SK-N-SH (cell line): ENCODE measurements around the gene GNG14. TPM values are rescaled to one million over a fixed set of nuclear protein-coding genes. Genes with fewer than 3 reads are reported as not detected.
A peak's percentile ranks its signal among the peaks of the same experiment; 100 is the strongest.

Experiments
- CTCF ChIA-PET: fragments of 300-600, 350-600 bp; formaldehyde crosslinking; extraction: SDS; loops from one replicate; lab custom pipeline; 2021; lab: Yijun Ruan, JAX
- POLR2A ChIA-PET: fragments of 350-600 bp; sonication (Branson Sonifier 250); formaldehyde crosslinking; extraction: SDS; loops from one replicate; lab custom pipeline; 2020; ENCODE audit warnings: antibody characterized with exemption, inconsistent platforms; lab: Yijun Ruan, JAX
- DNase-seq: peaks from one replicate; pipeline ENCODE4 v3.0.0; 2012
- H2AFZ ChIP-seq: fragments of 200-600 bp; sonication (generic); 2 replicates; pipeline ENCODE4 v1.8.1; 2016; ENCODE audit warnings: antibody characterized with exemption, mild to moderate bottlenecking, low read depth
- H3F3A ChIP-seq: fragments of 200-600 bp; sonication (generic); replicated peaks from 2 replicates; pipeline ENCODE3; 2016; ENCODE audit warnings: antibody characterized with exemption, mild to moderate bottlenecking; ENCODE audit not compliant: insufficient read depth
- H3K27ac ChIP-seq, 2 experiments: fragments of 200-500 bp in 1 of 2; fragments of 200-600 bp in 1 of 2; sonication (Bioruptor generic) in 1 of 2; sonication (generic), shearing (Covaris generic) in 1 of 2; 2 replicates each; pipeline versions ENCODE4 v1.5.1 to v1.6.1; 2014 to 2016; ENCODE audit warnings: low read depth in 2 of 2, inconsistent platforms in 1 of 2, low read length in 1 of 2, mild to moderate bottlenecking in 1 of 2, mixed read lengths in 1 of 2
- H3K27me3 ChIP-seq: fragments of 200-600 bp; sonication (generic), shearing (Covaris generic); 2 replicates; pipeline ENCODE4 v1.6.1; 2016; ENCODE audit warnings: mixed run types; ENCODE audit not compliant: insufficient read depth
- H3K36me3 ChIP-seq, 2 experiments: fragments of 200-500 bp in 1 of 2; fragments of 200-600 bp in 1 of 2; sonication (Bioruptor generic) in 1 of 2; sonication (generic) in 1 of 2; replicated peaks in 1 of 2; 2 replicates each; pipeline versions ENCODE3 to v1.5.1; 2014 to 2016; ENCODE audit warnings: low read length in 1 of 2, mild to moderate bottlenecking in 1 of 2; ENCODE audit not compliant: insufficient read depth in 2 of 2, control insufficient read depth in 1 of 2
- H3K4me1 ChIP-seq, 2 experiments: fragments of 200-500 bp in 1 of 2; fragments of 200-600 bp in 1 of 2; sonication (Bioruptor generic) in 1 of 2; sonication (generic), shearing (Covaris generic) in 1 of 2; 2 replicates each; pipeline versions ENCODE4 v1.5.1 to v1.6.1; 2014 to 2016; ENCODE audit warnings: low read depth in 1 of 2, low read length in 1 of 2, mixed run types in 1 of 2; ENCODE audit not compliant: insufficient read depth in 2 of 2, control insufficient read depth in 1 of 2
- H3K4me2 ChIP-seq: fragments of 200-600 bp; sonication (generic), shearing (Covaris generic); 2 replicates; pipeline ENCODE4 v1.6.1; 2017; ENCODE audit warnings: mixed run types
- H3K4me3 ChIP-seq, 2 experiments: fragments of 200-500 bp in 1 of 2; fragments of 200-600 bp in 1 of 2; sonication (Bioruptor generic) in 1 of 2; sonication (generic), shearing (Covaris generic) in 1 of 2; 2 replicates each; pipeline versions ENCODE4 v1.5.1 to v1.8.1; 2014 to 2016; ENCODE audit warnings: low read depth in 2 of 2, inconsistent platforms in 1 of 2, low read length in 1 of 2, mild to moderate bottlenecking in 1 of 2, mixed read lengths in 1 of 2, moderate library complexity in 1 of 2
- H3K79me2 ChIP-seq: fragments of 200-600 bp; sonication (generic); 2 replicates; pipeline ENCODE4 v1.8.1; 2017; ENCODE audit warnings: mild to moderate bottlenecking; ENCODE audit not compliant: insufficient read depth
- H3K9ac ChIP-seq: fragments of 200-600 bp; sonication (generic); 2 replicates; pipeline ENCODE4 v1.6.1; 2017; ENCODE audit warnings: mixed run types
- H3K9me2 ChIP-seq: fragments of 200-600 bp; sonication (generic); 2 replicates; pipeline ENCODE4 v1.6.1; 2017; ENCODE audit warnings: mixed run types
- H3K9me3 ChIP-seq: fragments of 200-600 bp; sonication (generic); 2 replicates; pipeline ENCODE4 v1.6.1; 2017; ENCODE audit warnings: mixed run types, mild to moderate bottlenecking, moderate library complexity
- H4K20me1 ChIP-seq: fragments of 200-600 bp; sonication (generic); 2 replicates; pipeline ENCODE4 v1.6.1; 2017; ENCODE audit warnings: mild to moderate bottlenecking, mixed run types; ENCODE audit not compliant: insufficient read depth
- CTCF ChIP-seq: fragments of 200-600 bp; sonication (generic); IDR thresholded peaks from 2 replicates; pipeline ENCODE4 v1.6.1; 2017; ENCODE audit warnings: antibody characterized with exemption, mild to moderate bottlenecking, moderate library complexity
- EZH2phosphoT487 ChIP-seq: fragments of 200-600 bp; sonication (generic); IDR thresholded peaks from 2 replicates; pipeline ENCODE4 v1.6.1; 2017; ENCODE audit warnings: low read depth, mixed run types, mild to moderate bottlenecking, antibody characterized with exemption, moderate library complexity, borderline replicate concordance
- FOSL2 ChIP-seq: IDR thresholded peaks from 2 replicates; pipeline ENCODE4 v1.4.0; 2012; ENCODE audit warnings: low read depth, mild to moderate bottlenecking, moderate library complexity, borderline replicate concordance
- GABPA ChIP-seq: IDR thresholded peaks from 2 replicates; pipeline ENCODE4 v1.4.0; 2012; ENCODE audit warnings: low read depth, mild to moderate bottlenecking
- NRF1 ChIP-seq: IDR thresholded peaks from 2 replicates; pipeline ENCODE4 v1.6.1; 2012; ENCODE audit warnings: low read depth, mild to moderate bottlenecking, low read length
- POLR2AphosphoS5 ChIP-seq: IDR thresholded peaks from 2 replicates; pipeline ENCODE4 v1.6.1; 2012; ENCODE audit warnings: low read depth, low read length
- RAD21 ChIP-seq: IDR thresholded peaks from 2 replicates; pipeline ENCODE4 v1.6.1; 2012; ENCODE audit warnings: mild to moderate bottlenecking, low read length
- REST ChIP-seq: IDR thresholded peaks from 2 replicates; pipeline ENCODE4 v1.6.1; 2012; ENCODE audit warnings: mild to moderate bottlenecking, low read depth, low read length, moderate library complexity
- USF1 ChIP-seq: IDR thresholded peaks from 2 replicates; pipeline ENCODE4 v1.4.0; 2012; ENCODE audit warnings: low read depth, borderline replicate concordance
- WGBS: methylation state at CpG from one replicate; pipeline ENCODE4 v1.1.6; 2017; ENCODE audit warnings: low lambda C conversion rate; 5-methylcytosine and 5-hydroxymethylcytosine counted together
- polyA plus RNA-seq, 3 experiments: library from polyadenylated mRNA; depleted of rRNA; stranded (reverse); fragments of >200 nt; gene quantifications; 2 replicates each; pipeline ENCODE4 v1.2.3, GENCODE V29; 2012

GNG14 gene
- polyA plus RNA-seq, 1 of the 3 experiments (the other 2 are of a cell fraction) = not detected

GRCh38 chr19:12648088-12648487 lies 39.7 kb upstream of the GNG14 start:
- Histone ChIP-seq H3K9me2 (no peaks in the 10 kb centered on the region), H4K20me1 (no peaks in the 10 kb centered on the region)
- TF ChIP-seq CTCF = peak; percentile 36
- TF ChIP-seq RAD21 = peak; percentile 29
- no peak for TF ChIP-seq POLR2AphosphoS5
- no peak for TF ChIP-seq NRF1
- TF ChIP-seq, all 33 proteins: peak for 2
- WGBS = 33% methylated on average over 7 of the region's 29 CpGs
- peak; percentile 85 for DNase-seq
- Histone ChIP-seq H3K4me1 (peaks cover 0 to 8% of the 10 kb centered on the region in 2 experiments; a peak in 1 of 4 replicates), H2AFZ (no peak overlapping the region), H3K9ac (no peak overlapping the region), H3K4me2 (peak overlapping the region; percentile 50; the same call in 1 of the 2 replicates), H3K36me3 (no peaks in the 10 kb centered on the region), H3K9me3 (no peaks in the 10 kb centered on the region), H3K79me2 (no peaks in the 10 kb centered on the region), H3K27ac (no peak overlapping the region), H3K4me3 (peak overlapping the region; percentile 23 to 35; a peak in 3 of 4 replicates), H3F3A (no peaks in the 10 kb centered on the region), H3K27me3 (no peaks in the 10 kb centered on the region)
- ChIA-PET POLR2A (no interaction called here), CTCF (interaction anchor here (1.8 kb wide), 1 partner anchor 8 kb away, joined by 11 read pairs; no protein-coding TSS in a partner anchor)

DNA sequence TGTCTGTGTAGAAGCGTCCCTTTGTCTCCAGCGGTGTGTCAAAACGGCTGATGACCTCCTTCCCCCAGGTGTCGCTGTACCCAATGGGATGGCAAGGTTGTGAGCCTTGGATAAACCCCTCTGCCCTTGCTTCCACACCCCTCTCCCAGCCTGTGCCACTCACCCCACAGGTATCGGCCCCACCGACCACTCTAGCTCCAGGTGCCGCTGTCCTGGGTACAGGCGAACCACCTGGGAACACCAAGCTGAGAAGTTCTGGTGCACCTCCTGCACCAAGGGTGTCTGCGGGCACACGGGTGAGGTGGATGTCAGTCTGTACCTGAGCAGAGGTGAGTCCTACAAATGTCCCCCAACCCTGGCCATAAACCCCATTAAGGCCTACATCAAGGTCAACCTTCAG lies 37.9 kb upstream of the GNG14 start:
- Histone ChIP-seq H3K4me2 (no peak overlapping the region), H4K20me1 (no peaks in the 10 kb centered on the region), H3K9me2 (no peaks in the 10 kb centered on the region), H3K9ac (no peak overlapping the region), H3K36me3 (peaks cover 0 to 3% of the 10 kb centered on the region in 2 experiments), H3K9me3 (no peaks in the 10 kb centered on the region), H3F3A (no peaks in the 10 kb centered on the region), H3K4me3 (no peak overlapping the region), H2AFZ (no peak overlapping the region), H3K4me1 (peaks cover 0 to 8% of the 10 kb centered on the region in 2 experiments; a peak in 1 of 4 replicates), H3K79me2 (no peaks in the 10 kb centered on the region), H3K27me3 (no peaks in the 10 kb centered on the region), H3K27ac (no peak overlapping the region)
- CTCF ChIA-PET = interaction anchor here (1.3 to 1.8 kb wide), 3 partner anchors 10 to 89 kb away, joined by 3 to 11 read pairs (median 4); a partner anchor contains a TSS
- TF ChIP-seq GABPA (no peak), POLR2AphosphoS5 (no peak), FOSL2 (no peak), EZH2phosphoT487 (no peak)
- 97% methylated on average over 10 of the region's 10 CpGs for WGBS
- peak; percentile 12 for DNase-seq
- POLR2A ChIA-PET = no interaction called here

DNA sequence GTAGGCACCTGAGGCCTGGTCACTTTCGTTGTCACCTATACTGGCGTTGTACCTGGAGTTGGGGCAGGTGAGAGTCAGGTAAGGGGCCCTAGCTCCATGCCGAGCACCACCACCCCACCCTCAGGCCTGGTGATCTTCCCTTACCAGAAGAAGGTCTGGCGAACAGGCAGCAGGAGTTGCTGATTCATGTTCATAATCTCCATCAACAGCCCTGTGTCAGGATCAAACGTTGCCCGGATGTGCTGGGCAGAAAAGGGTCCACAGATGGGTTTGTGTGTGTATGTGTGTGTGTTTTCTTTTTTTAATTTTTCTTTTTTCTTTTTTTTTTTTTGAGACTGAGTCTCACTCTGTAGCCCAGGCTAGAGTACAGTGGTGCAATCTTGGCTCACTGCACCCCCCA lies 35.6 kb upstream of the GNG14 start:
- H3K9ac ChIP-seq = no peak overlapping the region
- no peak overlapping the region for H3K4me3 ChIP-seq
- no peaks in the 10 kb centered on the region for H4K20me1 ChIP-seq
- H3K79me2 ChIP-seq = no peaks in the 10 kb centered on the region
- H3K4me2 ChIP-seq = no peak overlapping the region
- no peaks in the 10 kb centered on the region for H3K9me3 ChIP-seq
- peaks cover 0 to 8% of the 10 kb centered on the region in 2 experiments; a peak in 1 of 4 replicates for H3K4me1 ChIP-seq
- ChIA-PET POLR2A (no interaction called here), CTCF (interaction anchor here (1.2 to 1.4 kb wide), 2 partner anchors 13 to 20 kb away, joined by 3 to 8 read pairs; no protein-coding TSS in a partner anchor)
- peaks cover 0 to 3% of the 10 kb centered on the region in 2 experiments for H3K36me3 ChIP-seq
- no peak overlapping the region for H2AFZ ChIP-seq
- WGBS = 95% methylated on average over 5 of the region's 6 CpGs
- no peaks in the 10 kb centered on the region for H3F3A ChIP-seq
- H3K27ac ChIP-seq = no peak overlapping the region
- H3K27me3 ChIP-seq = no peaks in the 10 kb centered on the region
- no peaks in the 10 kb centered on the region for H3K9me2 ChIP-seq
- DNase-seq = no peak
- TF ChIP-seq CTCF (no peak), REST (no peak), USF1 (no peak), GABPA (no peak)
